HG03521 (cell line): ENCODE results near the gene SPOP.
"Not testable (repeated sequence)": the region's sequence is repeated elsewhere in the genome, so short reads cannot be mapped to it uniquely, and the experiment has no call there.

ENCODE experiments used
- ATAC-seq: cut with Tn5 transposase; IDR thresholded peaks from one replicate; pipeline ENCODE4 v1.9.1; 2021; ENCODE audit warnings: mild to moderate bottlenecking, moderate library complexity; ENCODE audit not compliant: unreplicated experiment

Gene SPOP

DNA sequence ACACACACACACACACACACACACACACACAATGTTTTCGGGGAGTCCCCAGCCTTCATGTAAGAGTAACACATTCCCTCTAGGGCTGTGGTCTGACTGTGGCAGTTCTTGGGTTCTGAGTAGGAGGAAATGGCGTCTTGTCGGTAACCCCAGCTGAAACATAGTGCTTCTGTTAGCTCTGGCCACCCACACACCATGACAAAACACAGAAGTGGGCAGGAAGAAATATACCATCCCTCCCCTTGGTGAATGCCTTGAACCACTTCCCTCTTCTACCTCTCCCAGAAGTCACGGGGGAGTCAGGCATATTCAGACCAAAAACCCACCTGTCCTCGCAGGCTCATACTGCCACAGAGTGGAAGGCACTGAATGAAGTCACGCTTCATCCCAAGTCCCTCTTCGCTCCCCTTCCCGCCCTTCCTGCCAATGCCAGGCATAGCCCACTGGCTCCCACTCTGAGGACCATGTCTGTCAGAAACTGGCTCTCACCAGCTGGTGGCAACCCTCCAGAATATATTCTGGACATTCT is 18.4 kb upstream of the SPOP start:
- no peak for ATAC-seq

DNA sequence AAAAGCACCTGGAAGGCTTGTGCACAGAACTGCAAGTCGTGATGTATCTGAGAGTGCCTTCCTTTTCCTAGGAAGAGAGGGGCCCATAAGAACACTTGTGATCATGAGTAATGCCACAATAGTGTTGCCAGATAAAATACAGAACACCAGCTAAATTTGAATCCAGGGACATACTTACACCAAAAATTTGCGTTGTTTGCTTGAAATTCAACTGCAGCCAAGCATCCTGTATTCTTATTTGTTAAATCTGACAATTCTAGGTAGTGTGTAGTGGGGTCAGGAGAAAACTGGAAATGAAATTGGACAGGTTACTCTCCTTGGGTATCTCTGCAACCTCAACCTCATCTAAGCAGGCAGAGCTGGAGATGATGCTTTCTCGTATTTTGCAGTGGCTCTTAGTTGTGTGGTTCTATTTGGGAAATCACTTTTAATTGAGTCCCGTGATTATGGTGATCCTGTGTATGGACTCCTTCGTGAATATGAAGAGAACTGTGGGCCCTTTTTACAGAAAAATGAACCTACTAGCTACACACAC is 17.9 kb upstream of the SPOP start:
- ATAC-seq = no peak

DNA sequence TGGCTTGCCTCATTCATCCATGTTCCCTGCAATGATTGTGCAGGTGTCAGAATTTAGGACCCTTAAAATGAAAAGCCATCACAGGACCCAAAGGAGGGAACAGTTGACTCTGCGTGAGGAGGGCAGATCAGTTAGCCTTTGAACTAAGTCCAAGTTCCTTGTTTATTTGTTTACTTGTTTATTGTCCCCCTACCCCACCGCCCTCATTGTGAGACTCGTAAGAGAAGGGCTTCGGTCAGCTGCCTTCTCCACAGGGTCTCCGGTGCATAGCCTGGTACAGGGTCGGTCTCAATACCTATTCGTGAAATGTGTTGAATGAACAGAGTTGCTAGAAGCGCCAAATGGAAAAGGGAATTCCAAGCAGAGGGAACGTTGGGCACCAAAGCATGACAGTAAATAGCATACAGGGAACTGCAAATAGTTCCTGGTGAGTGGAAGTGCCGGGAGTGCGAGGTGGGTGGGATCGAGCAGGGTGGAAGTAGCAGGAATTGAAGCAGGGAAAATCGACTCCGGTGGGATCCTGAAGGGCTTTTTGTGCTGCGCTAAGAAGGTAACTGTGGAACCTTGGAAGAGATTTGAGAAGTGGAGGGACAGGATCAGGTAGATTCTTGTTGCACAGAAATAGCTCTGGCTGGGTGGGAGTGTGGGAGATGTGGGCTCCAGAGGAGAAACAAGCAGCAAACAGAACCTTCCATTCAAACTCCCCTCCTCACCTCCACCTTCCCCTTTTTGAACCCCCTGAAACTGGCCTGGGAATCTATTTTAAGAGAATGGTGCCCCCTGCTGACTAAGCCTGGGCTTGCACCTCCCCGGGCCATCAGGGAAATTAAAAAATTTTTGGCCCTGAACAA is 17.2 kb upstream of the SPOP start:
- ATAC-seq = no peak

DNA sequence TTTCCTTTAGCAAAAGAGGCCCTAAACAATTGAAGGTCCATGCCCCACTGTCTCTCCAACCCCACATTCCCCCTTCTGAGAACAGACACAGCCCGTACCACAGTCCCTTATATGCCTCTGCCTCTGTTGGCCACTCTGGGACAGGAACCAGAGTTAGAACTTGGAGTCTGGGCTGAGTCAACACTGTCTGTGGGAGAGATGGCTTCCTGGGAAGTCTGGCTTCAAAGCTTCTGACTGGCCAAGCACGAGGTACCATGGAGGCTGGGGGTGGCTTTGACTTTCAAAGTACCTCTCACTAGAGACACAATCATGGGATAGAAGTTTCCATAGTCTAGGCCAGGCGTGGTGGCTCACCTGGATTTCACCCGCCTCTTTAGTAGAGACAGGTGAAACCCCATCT is 14.9 kb upstream of the SPOP start:
- no peak for ATAC-seq

DNA sequence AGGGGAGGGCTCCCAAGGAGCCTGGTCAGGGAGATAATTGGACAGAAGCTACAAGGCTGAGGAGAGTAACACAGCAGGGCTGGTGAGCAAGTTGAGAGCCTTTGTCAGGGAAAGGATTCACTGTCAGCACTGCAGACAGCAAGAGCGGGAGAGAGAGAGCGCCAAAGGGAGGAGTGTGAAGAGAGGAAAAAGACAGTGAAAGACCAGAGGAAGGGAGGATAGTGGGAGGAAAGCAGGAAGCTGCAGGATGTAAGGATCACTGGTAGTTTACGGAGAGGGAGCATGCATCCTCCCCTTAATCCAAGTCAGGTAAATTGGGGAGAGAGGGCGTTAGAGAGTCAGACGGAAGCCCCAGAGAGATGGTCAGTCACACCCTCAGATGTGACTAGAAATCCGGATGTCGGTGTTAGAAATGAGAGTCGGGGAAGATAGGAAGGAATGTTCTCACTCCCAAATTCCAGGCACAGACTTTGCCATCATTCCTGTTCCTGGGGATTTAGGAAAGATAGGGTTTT is 13.8 kb upstream of the SPOP start:
- no peak for ATAC-seq

DNA sequence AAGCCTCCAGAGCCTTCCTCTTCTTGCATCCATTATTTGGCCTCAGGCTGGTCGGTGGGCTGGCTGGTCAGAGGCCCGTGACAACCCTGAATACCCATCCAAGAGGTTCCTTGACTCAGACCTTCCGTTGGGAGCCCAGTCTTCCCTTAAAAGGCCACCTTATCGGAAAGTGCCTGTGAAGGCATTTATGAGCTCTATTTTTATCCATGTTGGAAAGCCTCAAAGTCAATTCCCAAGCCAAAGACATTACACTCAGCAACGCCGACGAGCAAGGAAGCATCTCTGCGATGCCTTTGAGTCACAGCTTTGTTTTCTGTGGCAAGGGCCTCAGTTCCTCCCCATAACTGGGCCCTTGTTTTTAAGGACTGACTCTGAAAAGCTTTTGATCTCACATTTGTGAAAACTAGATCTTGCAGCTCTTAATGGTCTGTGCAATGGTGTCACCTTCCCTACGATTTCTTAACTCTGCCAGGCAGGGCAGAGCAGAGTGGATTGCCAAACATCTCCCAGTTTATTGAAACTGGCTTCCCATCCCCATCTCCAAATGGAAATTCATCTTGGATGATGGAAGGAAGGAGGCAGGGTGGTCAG is 13.3 kb upstream of the SPOP start:
- ATAC-seq = no peak

DNA sequence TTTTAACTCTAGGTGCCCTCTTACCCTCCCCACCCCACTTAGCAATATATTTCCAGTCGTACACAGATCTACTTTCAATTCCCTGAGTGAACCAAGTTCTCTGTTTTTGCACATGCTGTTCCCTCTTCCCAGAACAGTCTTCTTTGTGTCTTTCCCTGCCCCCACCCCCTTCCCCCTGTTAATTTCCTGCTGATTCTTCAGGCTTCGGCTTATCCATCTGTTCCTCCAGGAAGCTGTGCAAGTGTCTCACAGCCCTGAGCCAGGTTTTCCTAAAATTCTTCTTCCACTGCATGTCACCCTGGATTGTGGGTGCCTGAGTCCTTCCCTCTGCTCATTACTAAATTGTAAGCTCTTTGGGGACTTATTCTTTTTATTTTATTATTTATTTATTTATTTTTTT is 12.4 kb upstream of the SPOP start:
- no peak for ATAC-seq

DNA sequence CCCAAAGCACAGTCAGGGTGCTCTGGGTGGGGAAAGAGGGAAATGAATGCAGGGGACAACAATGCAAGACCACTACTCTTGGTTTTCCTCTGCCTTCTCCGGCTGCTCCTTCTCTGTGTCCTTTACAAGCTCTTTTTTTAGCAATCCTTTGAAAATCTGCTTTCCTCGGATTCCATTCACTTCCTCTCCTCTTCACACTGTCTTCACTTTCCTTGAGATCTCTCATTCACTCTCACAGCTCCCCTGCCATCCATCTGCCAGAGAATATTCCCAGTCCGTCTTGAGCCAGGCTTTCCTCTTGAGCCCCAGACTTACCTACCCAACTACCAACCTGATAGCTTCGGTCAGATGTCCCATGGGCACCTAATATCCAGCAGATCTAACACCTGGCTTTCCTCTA is 11.0 kb upstream of the SPOP start:
- ATAC-seq = no peak

DNA sequence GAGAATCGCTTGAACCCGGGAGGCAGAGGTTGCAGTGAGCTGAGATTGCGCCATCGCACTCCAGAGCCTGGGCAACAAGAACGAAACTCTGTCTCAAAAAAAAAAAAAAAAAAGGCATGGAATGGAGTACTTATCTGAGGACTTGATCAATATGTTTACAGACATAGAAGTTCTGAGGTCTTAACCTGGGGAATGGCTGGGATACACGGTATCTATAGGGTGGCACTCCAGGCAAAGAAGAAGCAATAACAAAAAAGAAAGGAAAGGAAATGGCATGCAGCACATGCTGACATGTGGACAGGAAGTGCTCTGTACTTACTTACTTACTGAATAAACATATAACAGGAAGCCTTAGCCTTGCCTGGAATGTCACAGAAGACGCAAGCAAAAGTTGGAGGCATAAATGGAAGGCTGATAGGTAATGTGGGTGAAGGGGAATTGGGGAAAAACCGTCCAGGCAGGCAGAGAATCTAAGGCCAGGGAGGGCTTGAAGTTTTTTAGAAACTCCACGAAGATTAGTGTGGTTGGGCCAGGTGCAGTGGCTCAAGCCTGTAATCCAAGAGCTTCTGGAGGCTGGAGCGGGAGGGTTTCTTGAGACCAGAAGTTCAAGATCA is 10.1 kb upstream of the SPOP start:
- ATAC-seq = no peak

DNA sequence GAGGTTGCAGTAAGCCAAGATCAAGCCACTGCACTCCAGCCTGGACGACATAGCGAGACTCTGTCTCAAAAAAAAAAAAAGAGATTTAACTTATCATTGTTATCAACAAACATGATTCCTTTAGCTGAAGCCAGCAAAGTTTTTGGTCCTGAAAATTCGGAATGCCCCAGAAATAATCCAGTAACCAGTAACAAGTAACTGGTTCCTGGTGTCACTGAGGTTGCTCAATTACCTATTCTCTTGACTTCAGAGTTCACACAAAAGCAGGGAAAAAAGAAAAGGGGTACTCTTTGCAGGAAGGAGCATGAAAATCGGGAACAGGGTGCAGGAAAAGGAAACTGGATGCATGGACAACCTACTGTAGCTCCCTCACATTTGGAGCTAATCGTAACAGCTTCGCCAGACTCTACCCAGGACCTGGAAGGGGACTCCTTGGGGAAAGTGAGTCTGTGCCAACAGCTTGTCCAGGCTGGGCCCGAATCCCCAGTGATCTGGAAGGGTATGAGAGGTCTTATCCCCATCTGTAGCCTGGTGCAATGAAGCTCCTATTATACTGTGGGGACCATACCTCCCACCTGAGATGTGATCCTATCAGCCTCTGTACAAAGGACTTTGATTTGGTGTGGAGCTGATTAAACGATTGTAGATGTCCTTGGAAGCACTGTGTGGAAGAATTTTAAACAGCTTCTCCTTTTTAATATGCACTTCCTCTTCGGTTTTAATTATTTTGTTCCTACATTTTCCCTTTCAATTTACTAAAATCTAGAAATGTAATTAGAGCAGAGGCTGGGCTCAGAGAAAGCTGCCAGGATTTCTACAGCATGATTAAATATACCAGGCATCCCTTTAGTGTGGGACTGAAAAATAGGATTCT is 3.4 kb upstream of the SPOP start:
- no peak for ATAC-seq

DNA sequence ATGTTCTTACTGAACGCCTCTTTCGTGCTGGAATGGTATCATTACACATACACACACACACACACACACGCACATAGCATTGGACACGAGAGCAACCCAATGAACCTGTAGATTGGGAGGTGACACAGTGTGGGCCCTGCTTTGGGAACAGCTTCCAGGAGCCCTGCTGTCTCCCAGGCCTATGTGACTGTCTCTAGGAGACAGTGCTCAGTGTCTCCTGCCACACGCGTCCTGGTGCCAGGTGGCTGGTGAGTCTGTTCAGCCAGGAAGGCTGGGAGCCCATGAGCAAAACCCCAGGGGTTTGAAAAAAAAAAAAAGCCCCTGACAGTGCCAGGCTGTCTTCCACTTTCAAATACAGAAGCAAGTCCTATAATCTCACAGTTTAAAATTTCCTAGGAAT is 2.4 kb upstream of the SPOP start:
- ATAC-seq = no peak

DNA sequence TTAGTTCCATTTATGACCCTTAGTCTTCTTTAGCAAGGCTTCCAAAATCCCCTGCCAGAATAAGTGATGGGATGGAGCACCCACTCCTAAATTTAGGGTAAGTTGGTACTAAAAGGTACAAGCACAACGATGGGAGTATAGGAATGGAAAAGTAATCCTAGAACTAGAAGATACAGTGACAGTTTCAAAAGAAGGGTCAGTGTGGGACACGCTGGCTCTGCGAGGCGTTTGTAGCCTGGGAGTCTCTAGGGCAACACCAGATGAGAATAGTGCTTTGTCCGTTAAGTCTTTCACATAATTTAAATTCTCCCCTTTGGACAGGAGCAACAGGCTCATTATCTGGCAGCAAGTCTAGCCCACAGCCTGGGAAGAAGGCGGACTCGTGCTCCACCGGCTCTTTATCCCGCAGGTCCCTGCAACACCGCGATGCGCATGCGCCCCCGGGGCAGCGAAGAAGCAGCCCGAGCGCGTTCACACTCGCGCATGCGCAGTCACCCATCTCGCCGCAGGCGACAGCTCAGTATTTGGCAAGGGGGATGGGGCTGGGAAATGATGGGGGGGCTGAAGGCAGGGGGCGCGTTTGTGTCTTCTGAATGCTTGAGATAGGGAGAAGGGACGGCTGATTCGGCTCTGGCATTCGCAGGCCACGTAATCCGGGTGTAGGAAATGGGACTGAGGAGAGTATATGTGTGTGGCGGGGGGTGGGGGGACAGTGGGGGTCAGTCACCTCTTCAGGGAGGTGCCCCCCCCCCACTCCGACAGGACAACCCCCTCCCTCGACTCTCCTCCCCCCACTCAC is 564 bp downstream of the SPOP start:
- ATAC-seq = peak; percentile 40

DNA sequence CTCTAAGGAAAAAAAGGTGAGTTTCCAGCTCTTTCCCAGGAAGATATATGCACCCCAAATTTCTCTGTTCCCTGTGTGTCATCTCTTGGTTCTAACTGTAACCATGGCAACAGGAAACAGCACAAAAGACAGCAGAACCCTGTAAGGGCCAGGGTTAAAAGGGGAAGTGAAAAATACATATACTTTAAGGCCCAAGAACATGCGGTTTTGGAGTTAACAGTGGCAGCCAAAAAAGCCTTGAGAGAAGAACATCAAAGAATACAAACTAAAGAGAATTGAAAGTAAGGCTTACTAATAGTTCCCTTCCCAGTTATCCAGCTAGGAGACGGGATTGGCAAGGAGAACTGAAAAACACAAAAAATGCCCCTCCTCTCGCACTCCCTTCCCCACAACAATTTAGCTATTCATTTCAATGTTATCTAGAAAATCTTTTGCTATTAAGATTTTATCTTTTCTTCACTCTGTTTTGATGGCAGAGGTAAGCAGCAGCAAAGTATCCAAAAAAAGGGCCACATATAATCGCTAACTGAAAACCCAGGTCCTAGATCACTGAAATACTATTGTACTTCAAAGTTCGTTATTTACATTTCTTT is 1.5 kb downstream of the SPOP start:
- ATAC-seq = peak; percentile 37

DNA sequence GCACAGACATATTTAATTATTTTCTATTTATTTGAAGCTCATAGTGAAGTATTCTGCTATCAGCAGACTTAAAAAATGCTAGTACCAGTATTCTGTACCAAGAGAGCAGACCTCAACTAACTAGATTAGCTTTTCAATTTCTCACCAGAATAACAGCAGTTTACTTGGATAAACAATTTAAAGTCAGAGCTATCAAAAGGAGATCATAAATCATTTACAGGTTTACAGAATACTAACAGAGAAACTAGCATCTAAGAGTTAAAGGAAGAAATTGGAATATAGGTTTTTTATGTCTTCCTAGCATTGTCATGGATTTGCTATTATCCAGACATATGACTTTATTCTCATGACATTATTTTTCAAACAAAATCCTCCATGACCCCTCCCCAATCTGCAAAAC is 3.4 kb downstream of the SPOP start:
- ATAC-seq = no peak

DNA sequence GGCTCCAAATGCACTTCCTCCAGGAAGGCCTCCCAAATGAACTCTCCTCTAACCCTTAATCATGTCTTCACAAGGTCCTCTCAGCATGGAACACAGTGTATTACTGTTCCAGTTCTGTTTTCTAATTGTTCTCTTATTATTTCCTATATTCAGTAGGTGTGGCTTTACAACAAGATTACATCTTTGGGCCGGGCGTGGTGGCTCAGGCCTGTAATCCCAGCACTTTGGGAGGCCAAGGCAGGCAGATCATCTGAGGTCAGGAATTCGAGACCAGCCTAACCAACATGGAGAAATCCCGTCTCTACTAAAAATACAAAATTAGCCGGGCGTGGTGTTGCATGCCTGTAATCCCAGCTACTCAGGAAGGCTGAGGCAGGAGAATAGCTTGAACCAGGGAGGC is 4.2 kb downstream of the SPOP start:
- not testable (repeated sequence) for ATAC-seq

DNA sequence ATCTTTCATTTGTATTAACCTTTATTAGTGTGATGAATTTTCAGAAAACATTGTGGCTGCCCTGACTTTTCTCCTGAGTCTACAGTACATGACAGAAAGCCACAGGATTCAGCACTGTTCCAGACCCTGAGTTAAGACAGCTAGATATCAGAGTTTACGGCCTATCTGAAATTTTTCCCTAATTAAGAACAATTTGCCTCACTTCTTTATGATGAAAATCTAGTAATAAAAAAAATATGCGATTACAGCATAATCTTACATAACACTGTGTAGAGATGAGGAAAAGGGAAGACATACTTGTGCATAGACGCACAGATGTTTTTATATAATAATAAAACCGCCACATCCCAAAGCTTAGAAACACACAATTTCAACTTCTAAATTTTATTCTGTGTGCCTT is 7.3 kb downstream of the SPOP start:
- no peak for ATAC-seq

DNA sequence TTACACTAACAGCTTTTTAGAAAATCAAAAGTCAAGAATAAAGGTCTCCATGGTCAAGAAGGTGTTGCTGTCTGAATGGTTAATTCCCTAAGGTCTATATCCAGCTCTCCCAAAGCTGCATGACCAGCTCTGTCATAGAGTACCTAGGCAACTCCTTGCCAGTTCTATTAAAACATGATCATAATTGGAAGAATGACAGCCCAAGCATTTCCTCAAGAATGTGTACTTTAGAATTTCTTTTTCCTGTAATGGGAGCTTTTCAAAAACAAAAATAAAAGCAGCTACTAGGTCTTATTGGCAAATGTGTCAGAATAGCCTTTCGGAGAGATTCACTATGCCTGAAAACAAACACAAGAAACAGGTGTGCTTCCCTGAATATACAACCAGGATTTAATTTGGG is 7.9 kb downstream of the SPOP start:
- ATAC-seq = no peak

DNA sequence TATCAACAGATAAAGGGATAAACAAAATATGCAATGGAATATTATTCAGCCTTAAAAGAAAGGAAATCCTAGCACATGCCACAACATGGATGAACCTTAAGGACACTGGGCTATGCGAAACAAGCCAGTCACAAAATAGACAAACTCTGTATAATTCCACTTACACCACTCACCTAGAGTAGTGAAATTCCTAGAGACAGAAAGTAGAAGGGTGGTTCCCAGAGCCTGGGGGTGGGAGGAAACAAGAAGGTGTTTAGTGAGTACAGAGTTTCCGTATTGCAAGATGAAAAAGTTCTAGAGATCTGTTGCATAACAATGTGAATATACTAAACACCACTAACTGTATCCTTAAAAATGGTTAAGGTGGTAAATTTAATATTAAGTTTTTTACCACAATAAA is 10.0 kb downstream of the SPOP start:
- no peak for ATAC-seq

DNA sequence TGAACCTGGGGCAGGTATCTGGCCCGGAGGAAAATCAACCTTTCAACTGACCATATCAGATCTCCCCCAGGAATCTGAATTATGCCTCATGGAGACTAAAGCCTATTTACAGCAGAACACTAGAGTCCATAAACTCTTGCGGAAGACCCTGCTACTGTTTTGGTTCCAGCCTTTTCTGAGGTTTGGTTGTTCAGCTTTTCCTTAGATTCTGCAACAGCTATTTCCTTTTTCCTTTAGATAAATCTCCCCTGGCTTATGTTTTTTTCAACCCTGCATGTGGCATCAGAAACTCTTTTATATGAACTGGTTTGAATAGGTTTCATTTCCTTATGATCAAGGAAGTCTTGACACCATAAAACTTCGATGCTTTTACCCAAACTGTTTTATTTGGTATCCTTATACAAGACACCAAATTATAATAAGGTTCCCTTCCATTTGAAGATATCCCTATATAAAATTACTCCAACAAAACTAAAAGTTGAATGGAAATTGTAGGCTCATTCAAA is 13.1 kb downstream of the SPOP start:
- no peak for ATAC-seq
